K562 (cell line): ENCODE data around the gene TMEM202. TPM values are rescaled to one million over a fixed set of nuclear protein-coding genes. Genes with fewer than 3 reads are reported as not detected.
A peak's percentile ranks its signal among the peaks of the same experiment; 100 is the strongest.

Source experiments
- ATAC-seq: fragments of 200-7000 bp; cut with Tn5 transposase; 3 replicates; pipeline ENCODE4 v1.9.1; 2020; ENCODE audit warnings: moderate library complexity
- BruUV-seq: library from RNA; stranded (reverse); fragments of 400-500 nt; replicated peaks from 2 replicates; lab custom pipeline; 2021; lab: Mats Ljungman, UMichigan
- CTCF ChIA-PET: fragments of 300-600 bp; formaldehyde crosslinking; extraction: SDS; loops from one replicate; lab custom pipeline; 2021; ENCODE audit warnings: low intra/inter-chr PET ratio; lab: Yijun Ruan, JAX
- POLR2A ChIA-PET: fragments of 300-600, 350-650 bp; sonication (Branson Sonifier 250); formaldehyde crosslinking; extraction: SDS; loops from one replicate; lab custom pipeline; 2021; ENCODE audit warnings: antibody characterized with exemption, inconsistent platforms; lab: Yijun Ruan, JAX
- DNase-seq, 4 experiments: peaks; one replicate each; pipeline versions ENCODE4 v3.0.0 to v3.0.0-alpha.2; 2011 to 2018; ENCODE audit warnings: low spot score in 3 of 4, mixed read lengths in 3 of 4; ENCODE audit errors: extremely low read depth in 1 of 4
- FAIRE-seq: peaks from 2 replicates; lab custom pipeline; 2011; peaks lifted over from hg19 to GRCh38; lab: Jason Lieb, UNC
- H2AFZ ChIP-seq: 2 replicates; pipeline ENCODE4 v1.6.0; 2011; ENCODE audit warnings: low read depth, low read length, control low read depth, inconsistent platforms
- H3K27ac ChIP-seq: fragments of 200-600 bp; 3 replicates; pipeline ENCODE4 v1.8.0; 2011; ENCODE audit warnings: low read depth, mild to moderate bottlenecking, control low read depth, inconsistent platforms, low read length, moderate library complexity, mixed read lengths; ENCODE audit errors: extremely low read depth
- H3K27me3 ChIP-seq, 2 experiments: fragments of 300-600 bp in 1 of 2; 2 replicates in 1 of 2; 3 replicates in 1 of 2; pipeline versions ENCODE4 v1.6.0 to v1.8.0; 2011; ENCODE audit warnings: inconsistent platforms in 2 of 2, low read length in 2 of 2, mild to moderate bottlenecking in 1 of 2, mixed read lengths in 1 of 2, moderate library complexity in 1 of 2; ENCODE audit not compliant: control insufficient read depth in 2 of 2, insufficient read depth in 2 of 2
- H3K36me3 ChIP-seq: fragments of 300-600 bp; 3 replicates; pipeline ENCODE4 v1.8.0; 2011; ENCODE audit warnings: mild to moderate bottlenecking, low read length, inconsistent platforms; ENCODE audit not compliant: control insufficient read depth, insufficient read depth
- H3K4me1 ChIP-seq, 2 experiments: fragments of 200-600 bp in 1 of 2; replicated peaks in 1 of 2; 2 replicates in 1 of 2; 3 replicates in 1 of 2; pipeline versions ENCODE4 v1.5.1 to v1.8.0; 2011; ENCODE audit warnings: inconsistent platforms in 2 of 2, low read length in 2 of 2, mild to moderate bottlenecking in 1 of 2, mixed read lengths in 1 of 2, moderate library complexity in 1 of 2; ENCODE audit not compliant: control insufficient read depth in 2 of 2, insufficient read depth in 2 of 2
- H3K4me2 ChIP-seq: 2 replicates; pipeline ENCODE4 v1.6.1; 2011; ENCODE audit warnings: low read length, control low read depth, inconsistent platforms, mixed read lengths; ENCODE audit not compliant: insufficient read depth
- H3K4me3 ChIP-seq: fragments of 200-600 bp; sonication (generic), shearing (Covaris generic); 2 replicates; pipeline ENCODE4 v1.5.1; 2016; ENCODE audit warnings: control low read depth, inconsistent platforms
- H3K79me2 ChIP-seq: fragments of 200-600 bp; 3 replicates; pipeline ENCODE4 v1.8.0; 2011; ENCODE audit warnings: low read length, inconsistent platforms; ENCODE audit not compliant: control insufficient read depth, insufficient read depth
- H3K9ac ChIP-seq, 2 experiments: 2 replicates each; pipeline versions ENCODE4 v1.6.0 to v1.6.1; 2011; ENCODE audit warnings: low read depth in 2 of 2, low read length in 2 of 2, control low read depth in 1 of 2, inconsistent platforms in 1 of 2, mild to moderate bottlenecking in 1 of 2, mixed read lengths in 1 of 2; ENCODE audit not compliant: insufficient read depth in 1 of 2
- H3K9me1 ChIP-seq: one replicate; pipeline ENCODE4 v1.6.0; 2011; ENCODE audit warnings: inconsistent platforms, mild to moderate bottlenecking, low read length, moderate library complexity; ENCODE audit not compliant: control insufficient read depth, insufficient read depth
- H3K9me3 ChIP-seq: replicated peaks from 2 replicates; pipeline ENCODE4 v1.5.1; 2011; ENCODE audit warnings: low read depth, low read length, inconsistent platforms; ENCODE audit not compliant: control insufficient read depth, insufficient read depth
- H4K20me1 ChIP-seq: replicated peaks from 2 replicates; pipeline ENCODE4 v1.6.1; 2011; ENCODE audit warnings: low read length, inconsistent platforms, mixed read lengths; ENCODE audit not compliant: control insufficient read depth, insufficient read depth
- ARID1B ChIP-seq: fragments of 450-650 bp; IDR thresholded peaks from 2 replicates; pipeline ENCODE4 v1.6.1; 2016; ENCODE audit warnings: antibody characterized with exemption, mild to moderate bottlenecking, inconsistent platforms
- CBFA2T2 ChIP-seq: fragments of 450-650 bp; conservative IDR thresholded peaks from 2 replicates; pipeline ENCODE4 v1.6.1; 2017; ENCODE audit warnings: mild to moderate bottlenecking
- CBFA2T3 ChIP-seq: fragments of 450-650 bp; IDR thresholded peaks from 2 replicates; pipeline ENCODE4 v1.6.1; 2017
- CBX5 ChIP-seq: IDR thresholded peaks from 2 replicates; pipeline ENCODE4 v1.6.1; 2014; ENCODE audit warnings: low read depth, borderline replicate concordance
- HEY1 ChIP-seq: fragments of 250-450 bp; sonication (Bioruptor Pico); IDR thresholded peaks from 2 replicates; pipeline ENCODE4 v1.5.0; 2020; ENCODE audit warnings: mild to moderate bottlenecking, moderate library complexity, borderline replicate concordance
- KDM1A ChIP-seq, 2 experiments: fragments of 450-650 bp; IDR thresholded peaks; 2 replicates each; pipeline ENCODE4 v1.6.1; 2016; ENCODE audit warnings: mild to moderate bottlenecking in 2 of 2
- LCOR ChIP-seq: sonication (generic); formaldehyde crosslinking; IDR thresholded peaks from 2 replicates; pipeline ENCODE4 v1.8.0; 2022; ENCODE audit warnings: mild to moderate bottlenecking, missing genetic modification reagents
- NCOA4 ChIP-seq: fragments of 450-650 bp; IDR thresholded peaks from 2 replicates; pipeline ENCODE4 v1.6.1; 2018; ENCODE audit warnings: mild to moderate bottlenecking; ENCODE audit not compliant: partially characterized antibody
- RNF2 ChIP-seq: sonication (generic); IDR thresholded peaks from 2 replicates; pipeline ENCODE4 v1.6.1; 2016
- SAP30 ChIP-seq: fragments of 200-600 bp; sonication (generic); IDR thresholded peaks from 2 replicates; pipeline ENCODE4 v1.6.1; 2012; ENCODE audit warnings: borderline replicate concordance, low read depth, mild to moderate bottlenecking, moderate library complexity, low read length, control low read depth, inconsistent platforms; ENCODE audit not compliant: insufficient read depth, poor library complexity, severe bottlenecking
- SLC30A9 ChIP-seq: fragments of 250-450 bp; sonication (Bioruptor Pico); IDR thresholded peaks from 2 replicates; pipeline ENCODE4 v1.8.0; 2022; ENCODE audit warnings: mild to moderate bottlenecking, moderate library complexity
- STAG1 ChIP-seq: sonication (generic); formaldehyde crosslinking; IDR thresholded peaks from 2 replicates; pipeline ENCODE4 v1.5.0; 2020; ENCODE audit warnings: missing genetic modification reagents, borderline replicate concordance
- TAL1 ChIP-seq: fragments of 450-650 bp; IDR thresholded peaks from 2 replicates; pipeline ENCODE4 v1.6.1; 2016; ENCODE audit warnings: mild to moderate bottlenecking
- U2AF1 ChIP-seq: fragments of 200-400 bp; formaldehyde crosslinking; optimal IDR thresholded peaks from 2 replicates; pipeline ENCODE3; 2017; ENCODE audit warnings: mild to moderate bottlenecking, low read depth, low read length, moderate library complexity
- ZFP30 ChIP-seq: fragments of 250-450 bp; sonication (Bioruptor Pico); IDR thresholded peaks from 2 replicates; pipeline ENCODE4 v1.8.0; 2022; ENCODE audit warnings: moderate library complexity, mild to moderate bottlenecking, inconsistent platforms, borderline replicate concordance
- ZNF143 ChIP-seq: sonication (generic); formaldehyde crosslinking; IDR thresholded peaks from 2 replicates; pipeline ENCODE4 v1.9.0; 2022; ENCODE audit warnings: mild to moderate bottlenecking, missing genetic modification reagents
- ZNF324 ChIP-seq: fragments of 250-450 bp; sonication (Bioruptor Pico); IDR thresholded peaks from 2 replicates; pipeline ENCODE4 v1.4.0; 2020; ENCODE audit warnings: mild to moderate bottlenecking
- WGBS: fragments of 100-300 bp; shearing (Covaris generic); methylation state at CpG from one replicate; pipeline ENCODE4 v1.1.6; 2016; ENCODE audit warnings: low coverage, mixed read lengths; ENCODE audit not compliant: insufficient coverage; ENCODE audit errors: missing lambda C conversion rate; 5-methylcytosine and 5-hydroxymethylcytosine counted together
- in situ Hi-C: fragments of 300-500 bp; cut with MboI; formaldehyde crosslinking; loops from 4 replicates; pipeline ENCODE4 v1.15.0; 2018; ENCODE audit warnings: inconsistent platforms, mixed read lengths
- intact Hi-C: fragments of 100-400 bp; cut with micrococcal nuclease; formaldehyde crosslinking; loops from 2 replicates; pipeline ENCODE4 v1.14.2; 2022
- polyA plus RNA-seq, 8 experiments: library from polyadenylated mRNA; depleted of rRNA in 4 of 8; stranded (reverse) in 5 of 8; unstranded in 3 of 8; fragments of >200 nt; fragmentation: Nextera tagmentation in 2 of 8; fragmentation: Illumina TruSeq in 1 of 8; extraction: Ambion mirVana in 2 of 8; extraction: Trizol in 1 of 8; gene quantifications; 2 replicates each; pipeline versions ENCODE4 v1.2.1 to v1.2.3, GENCODE V29; 2011 to 2014; ENCODE audit warnings: inconsistent platforms in 1 of 8, missing spikeins in 1 of 8
- total RNA-seq, 7 experiments: library from RNA; depleted of rRNA in 6 of 7; stranded (reverse); fragments of >200 nt in 6 of 7; fragmentation: Illumina TruSeq in 2 of 7; extraction: Trizol in 2 of 7; gene quantifications; 2 replicates each; pipeline versions ENCODE4 v1.2.1 to v1.2.3, GENCODE V29; 2011 to 2021; ENCODE audit warnings: low replicate concordance in 1 of 7
- TF ChIP-seq, protein P1 (sequence below): fragments of 450-650 bp; formaldehyde crosslinking; IDR thresholded peaks from 2 replicates; pipeline ENCODE4 v1.4.0; 2022; ENCODE audit warnings: mild to moderate bottlenecking, moderate library complexity

The TMEM202 gene
- total and polyA plus RNA-seq, 9 of the 15 experiments (the other 6 are each of a cell fraction or from before 2014, with no cell fraction given), result not detected

GRCh38 chr15:72404356-72404755 lies 6.3 kb downstream of the TMEM202 start:
- Histone ChIP-seq H3K9me1 (no peaks in the 10 kb centered on the region), H3K36me3 (no peaks in the 10 kb centered on the region), H3K27me3 (peaks cover 10 to 13% of the 10 kb centered on the region in 2 experiments; a peak in 4 of 5 replicates), H3K4me1 (no peaks in the 10 kb centered on the region), H3K4me3 (no peak overlapping the region), H3K9me3 (no peaks in the 10 kb centered on the region; the same call in 1 of the 2 replicates), H2AFZ (no peak overlapping the region), H3K4me2 (no peak overlapping the region), H4K20me1 (no peaks in the 10 kb centered on the region), H3K27ac (no peak overlapping the region), H3K79me2 (no peaks in the 10 kb centered on the region), H3K9ac (no peak overlapping the region)
- no peak for ATAC-seq
- no peak for DNase-seq
- ChIA-PET CTCF (no interaction called here), POLR2A (interaction anchor here (1.2 kb wide), 1 partner anchor 69 kb away, joined by 3 read pairs; no protein-coding TSS in a partner anchor)
- intact Hi-C loops, result no loop called here
- FAIRE-seq, result no peak
- TF ChIP-seq CBX5 (no peak), RNF2 (no peak), ZNF324 (CRISPR knock-in tag) (no peak), TAL1 (peak; percentile 44; the same call in 1 of the 2 replicates), ARID1B (0 out of 2 replicates have a peak, but pooled peaks have one; percentile 20), KDM1A (IDR thresholded peaks at IDR 0.05) (peak; percentile 48 to 66; a peak in 3 of 4 replicates), CBFA2T2 (peak; percentile 40), CBFA2T3 (peak; percentile 66), SLC30A9 (no peak)
- in situ Hi-C loops, result no loop called here
- no TSS peak for BruUV-seq
- 0% methylated on average over 3 of the region's 3 CpGs for WGBS

GRCh38 chr15:72404841-72405240 lies 6.7 kb downstream of the TMEM202 start:
- intact Hi-C loops (no loop called here), in situ Hi-C loops (no loop called here)
- Histone ChIP-seq H3K9me1 (no peaks in the 10 kb centered on the region), H2AFZ (no peak overlapping the region), H3K4me3 (no peak overlapping the region), H3K36me3 (no peaks in the 10 kb centered on the region), H3K9ac (no peak overlapping the region), H3K27ac (no peak overlapping the region), H3K79me2 (no peaks in the 10 kb centered on the region), H4K20me1 (no peaks in the 10 kb centered on the region), H3K9me3 (no peaks in the 10 kb centered on the region; the same call in 1 of the 2 replicates), H3K27me3 (peaks cover 10 to 15% of the 10 kb centered on the region in 2 experiments; a peak in 4 of 5 replicates), H3K4me2 (no peak overlapping the region), H3K4me1 (no peaks in the 10 kb centered on the region)
- TF ChIP-seq U2AF1, result no peak
- no peak for TF ChIP-seq LCOR
- TF ChIP-seq ZFP30 (CRISPR knock-in tag), result no peak
- TF ChIP-seq HEY1 (CRISPR knock-in tag), result no peak
- TF ChIP-seq, protein P1, sequence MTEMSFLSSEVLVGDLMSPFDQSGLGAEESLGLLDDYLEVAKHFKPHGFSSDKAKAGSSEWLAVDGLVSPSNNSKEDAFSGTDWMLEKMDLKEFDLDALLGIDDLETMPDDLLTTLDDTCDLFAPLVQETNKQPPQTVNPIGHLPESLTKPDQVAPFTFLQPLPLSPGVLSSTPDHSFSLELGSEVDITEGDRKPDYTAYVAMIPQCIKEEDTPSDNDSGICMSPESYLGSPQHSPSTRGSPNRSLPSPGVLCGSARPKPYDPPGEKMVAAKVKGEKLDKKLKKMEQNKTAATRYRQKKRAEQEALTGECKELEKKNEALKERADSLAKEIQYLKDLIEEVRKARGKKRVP (CRISPR knock-in tag), result no peak
- no peak for TF ChIP-seq SAP30
- TF ChIP-seq NCOA4, result no peak
- no peak for TF ChIP-seq STAG1 (CRISPR knock-in tag)
- TF ChIP-seq ZNF143 (CRISPR knock-in tag), result no peak
- no peak for DNase-seq
- no TSS peak for BruUV-seq
- no peak for FAIRE-seq
- no peak for ATAC-seq
- ChIA-PET CTCF (no interaction called here), POLR2A (interaction anchor here (0.6 to 1.2 kb wide), 3 partner anchors 13 to 68 kb away, joined by 3 read pairs; no protein-coding TSS in a partner anchor)
